IMR-90 (cell line): ENCODE data around the gene ADGRB3. TPM values are rescaled to one million over a fixed set of nuclear protein-coding genes. Genes with fewer than 3 reads are reported as not detected.

ENCODE experiments used
- ATAC-seq: fragments of 200-7000 bp; cut with Tn5 transposase; 2 replicates; pipeline ENCODE4 v1.9.1; 2020; ENCODE audit warnings: low read depth, mild to moderate bottlenecking, moderate library complexity
- BruUV-seq: library from RNA; stranded (reverse); fragments of 400-500 nt; replicated peaks from 2 replicates; lab custom pipeline; 2021; lab: Mats Ljungman, UMichigan
- CTCF ChIA-PET: fragments of 300-600 bp; formaldehyde crosslinking; extraction: SDS; loops from one replicate; lab custom pipeline; 2021; ENCODE audit warnings: antibody characterized with exemption; lab: Yijun Ruan, JAX
- POLR2A ChIA-PET: fragments of 300-600 bp; sonication (Branson Sonifier 250); formaldehyde crosslinking; loops from one replicate; lab custom pipeline; 2022; ENCODE audit warnings: antibody characterized with exemption; ENCODE audit not compliant: unreplicated experiment; lab: Charles Lee
- DNase-seq: peaks from one replicate; pipeline ENCODE4 v3.0.0; 2013
- H2AFZ ChIP-seq: replicated peaks from 2 replicates; pipeline ENCODE3; 2013; ENCODE audit warnings: low read length, mild to moderate bottlenecking; ENCODE audit not compliant: poor library complexity
- H2AK5ac ChIP-seq: 2 replicates; pipeline ENCODE4 v1.6.1; 2013; ENCODE audit warnings: low read depth, low read length, inconsistent platforms
- H2AK9ac ChIP-seq: replicated peaks from 2 replicates; pipeline ENCODE3; 2013; ENCODE audit warnings: mild to moderate bottlenecking, low read depth, low read length, moderate library complexity; ENCODE audit not compliant: poor library complexity
- H2BK120ac ChIP-seq: 2 replicates; pipeline ENCODE4 v1.6.1; 2013; ENCODE audit warnings: low read depth, low read length, inconsistent platforms
- H2BK15ac ChIP-seq: 3 replicates; pipeline ENCODE4 v1.6.1; 2013; ENCODE audit warnings: low read depth, low read length, inconsistent platforms
- H2BK20ac ChIP-seq: 2 replicates; pipeline ENCODE4 v1.6.1; 2013; ENCODE audit warnings: low read depth, mild to moderate bottlenecking, inconsistent platforms, low read length, moderate library complexity
- H2BK5ac ChIP-seq: 2 replicates; pipeline ENCODE4 v1.6.1; 2013; ENCODE audit warnings: mild to moderate bottlenecking, low read depth, low read length, inconsistent platforms; ENCODE audit not compliant: poor library complexity, severe bottlenecking
- H3K14ac ChIP-seq: replicated peaks from 2 replicates; pipeline ENCODE4 v1.6.1; 2013; ENCODE audit warnings: low read depth, low read length, inconsistent platforms
- H3K18ac ChIP-seq: 2 replicates; pipeline ENCODE4 v1.6.1; 2013; ENCODE audit warnings: low read depth, low read length, control low read depth
- H3K23ac ChIP-seq: 2 replicates; pipeline ENCODE4 v1.6.1; 2013; ENCODE audit warnings: low read depth, low read length, inconsistent platforms
- H3K27ac ChIP-seq: 2 replicates; pipeline ENCODE4 v1.5.1; 2013; ENCODE audit warnings: mild to moderate bottlenecking, control low read depth, low read length; ENCODE audit not compliant: insufficient read depth
- H3K27me3 ChIP-seq: 2 replicates; pipeline ENCODE4 v1.6.1; 2013; ENCODE audit warnings: low read length; ENCODE audit not compliant: control insufficient read depth, insufficient read depth
- H3K36me3 ChIP-seq: 2 replicates; pipeline ENCODE4 v1.6.1; 2013; ENCODE audit warnings: low read length, mixed read lengths; ENCODE audit not compliant: control insufficient read depth, insufficient read depth
- H3K4ac ChIP-seq: 2 replicates; pipeline ENCODE4 v1.6.1; 2013; ENCODE audit warnings: low read depth, low read length, inconsistent platforms
- H3K4me1 ChIP-seq: 2 replicates; pipeline ENCODE4 v1.6.1; 2013; ENCODE audit warnings: low read length, mixed read lengths; ENCODE audit not compliant: control insufficient read depth, insufficient read depth
- H3K4me2 ChIP-seq: 2 replicates; pipeline ENCODE4 v1.6.1; 2013; ENCODE audit warnings: low read depth, mild to moderate bottlenecking, control low read depth, low read length, moderate library complexity
- H3K4me3 ChIP-seq: 2 replicates; pipeline ENCODE4 v1.5.1; 2013; ENCODE audit warnings: low read depth, mild to moderate bottlenecking, control low read depth, low read length, moderate library complexity; ENCODE audit not compliant: insufficient read depth
- H3K56ac ChIP-seq: 2 replicates; pipeline ENCODE4 v1.6.1; 2013; ENCODE audit warnings: low read length, inconsistent platforms; ENCODE audit not compliant: insufficient read depth; ENCODE audit errors: extremely low read depth
- H3K79me1 ChIP-seq, 2 experiments: 2 replicates each; pipeline ENCODE4 v1.6.1; 2013; ENCODE audit warnings: low read length in 2 of 2, inconsistent platforms in 1 of 2, low read depth in 1 of 2
- H3K9ac ChIP-seq: 2 replicates; pipeline ENCODE4 v1.6.1; 2013; ENCODE audit warnings: low read depth, low read length, control low read depth
- H3K9me1 ChIP-seq: 2 replicates; pipeline ENCODE4 v1.6.1; 2013; ENCODE audit warnings: low read length, inconsistent platforms; ENCODE audit not compliant: insufficient read depth
- H3K9me3 ChIP-seq: 2 replicates; pipeline ENCODE4 v1.6.1; 2013; ENCODE audit warnings: low read length; ENCODE audit not compliant: control insufficient read depth, insufficient read depth
- H4K20me1 ChIP-seq: 2 replicates; pipeline ENCODE4 v1.6.1; 2013; ENCODE audit warnings: low read length, inconsistent platforms; ENCODE audit not compliant: insufficient read depth
- H4K5ac ChIP-seq: 2 replicates; pipeline ENCODE4 v1.6.1; 2013; ENCODE audit warnings: mild to moderate bottlenecking, low read depth, low read length, control low read depth
- H4K8ac ChIP-seq, 2 experiments: 2 replicates each; pipeline ENCODE4 v1.6.1; 2013; ENCODE audit warnings: low read depth in 2 of 2, low read length in 2 of 2, control low read depth in 1 of 2, inconsistent platforms in 1 of 2
- H4K91ac ChIP-seq: 2 replicates; pipeline ENCODE4 v1.6.1; 2013; ENCODE audit warnings: low read depth, low read length, inconsistent platforms; ENCODE audit not compliant: insufficient read depth
- BHLHE40 ChIP-seq: fragments of 150-350 bp; IDR thresholded peaks from 2 replicates; pipeline ENCODE4 v1.6.1; 2016; ENCODE audit warnings: mild to moderate bottlenecking, low read depth, low read length
- CEBPB ChIP-seq: IDR thresholded peaks from 2 replicates; pipeline ENCODE4 v1.6.1; 2012; ENCODE audit warnings: low read depth, low read length, improper control_type of control experiment
- CHD1 ChIP-seq: IDR thresholded peaks from 2 replicates; pipeline ENCODE4 v1.6.1; 2012; ENCODE audit warnings: low read depth, low read length, improper control_type of control experiment
- CTCF ChIP-seq: conservative IDR thresholded peaks from 2 replicates; pipeline ENCODE4 v1.5.1; 2012; ENCODE audit warnings: mild to moderate bottlenecking, low read depth, low read length, improper control_type of control experiment
- FOS ChIP-seq: fragments of 150-350 bp; IDR thresholded peaks from 2 replicates; pipeline ENCODE4 v1.6.1; 2016; ENCODE audit warnings: low read depth, low read length
- MAFK ChIP-seq: IDR thresholded peaks from 2 replicates; pipeline ENCODE4 v1.6.1; 2012; ENCODE audit warnings: low read depth, low read length, improper control_type of control experiment
- MAZ ChIP-seq: IDR thresholded peaks from 2 replicates; pipeline ENCODE4 v1.6.1; 2012; ENCODE audit warnings: low read depth, mild to moderate bottlenecking, low read length, improper control_type of control experiment, moderate library complexity, borderline replicate concordance
- MXI1 ChIP-seq: IDR thresholded peaks from 2 replicates; pipeline ENCODE4 v1.6.1; 2012; ENCODE audit warnings: low read depth, mild to moderate bottlenecking, low read length, moderate library complexity, borderline replicate concordance
- NFE2L2 ChIP-seq: fragments of 150-350 bp; IDR thresholded peaks from 2 replicates; pipeline ENCODE4 v1.6.1; 2016; ENCODE audit warnings: low read depth, mild to moderate bottlenecking, low read length
- POLR2A ChIP-seq: IDR thresholded peaks from 2 replicates; pipeline ENCODE4 v1.6.1; 2012; ENCODE audit warnings: mild to moderate bottlenecking, low read depth, low read length
- RAD21 ChIP-seq: IDR thresholded peaks from 2 replicates; pipeline ENCODE4 v1.6.1; 2012; ENCODE audit warnings: low read length, improper control_type of control experiment
- RCOR1 ChIP-seq: IDR thresholded peaks from 2 replicates; pipeline ENCODE4 v1.6.1; 2012; ENCODE audit warnings: mild to moderate bottlenecking, low read length, improper control_type of control experiment; ENCODE audit not compliant: insufficient replicate concordance
- RFX5 ChIP-seq: IDR thresholded peaks from 2 replicates; pipeline ENCODE4 v1.8.0; 2012; ENCODE audit warnings: low read depth, mild to moderate bottlenecking, low read length, moderate library complexity
- SMC3 ChIP-seq: fragments of 150-350 bp; IDR thresholded peaks from 2 replicates; pipeline ENCODE4 v1.6.1; 2016; ENCODE audit warnings: low read depth, mild to moderate bottlenecking, antibody characterized with exemption, low read length, moderate library complexity
- USF2 ChIP-seq: fragments of 150-350 bp; IDR thresholded peaks from 2 replicates; pipeline ENCODE4 v1.6.1; 2017; ENCODE audit warnings: mild to moderate bottlenecking, antibody characterized with exemption, low read length, low read depth
- dilution Hi-C: fragments of 300-500 bp; cut with HindIII; formaldehyde crosslinking; loops from one replicate; pipeline ENCODE4 v1.14.3; 2018; ENCODE audit warnings: low sequenced_read_pairs; ENCODE audit not compliant: unreplicated experiment
- in situ Hi-C: fragments of 300-500 bp; cut with MboI; formaldehyde crosslinking; loops from 3 replicates; pipeline ENCODE4 v1.14.3; 2019; ENCODE audit warnings: low sequenced_read_pairs, inconsistent platforms, mixed read lengths
- intact Hi-C: fragments of 100-400 bp; cut with micrococcal nuclease; formaldehyde crosslinking; loops from 2 replicates; pipeline ENCODE4 v1.10.0; 2022
- polyA plus RNA-seq, 3 experiments: library from polyadenylated mRNA; depleted of rRNA; stranded (reverse); fragments of >200 nt; gene quantifications; 2 replicates each; pipeline ENCODE4 v1.2.3, GENCODE V29; 2012; ENCODE audit warnings: low replicate concordance in 1 of 3
- total RNA-seq: library from RNA; depleted of rRNA; stranded (reverse); fragments of >200 nt; gene quantifications from 2 replicates; pipeline ENCODE4 v1.2.3, GENCODE V29; 2012
- TF ChIP-seq, protein P1 (sequence below): fragments of 150-350 bp; IDR thresholded peaks from 2 replicates; pipeline ENCODE4 v1.6.1; 2016; ENCODE audit warnings: low read depth, mild to moderate bottlenecking, low read length, moderate library complexity, borderline replicate concordance

The ADGRB3 gene
- total and polyA plus RNA-seq, 2 of the 4 experiments (the other 2 are of a cell fraction) = not detected

- no peak overlapping the region for H2BK120ac ChIP-seq
- no peaks in the 10 kb centered on the region for H3K36me3 ChIP-seq
- no peak overlapping the region for H2AK9ac ChIP-seq
- H2AK5ac ChIP-seq = no peak overlapping the region
- intact Hi-C loops = no loop called here
- TF ChIP-seq, protein P1, sequence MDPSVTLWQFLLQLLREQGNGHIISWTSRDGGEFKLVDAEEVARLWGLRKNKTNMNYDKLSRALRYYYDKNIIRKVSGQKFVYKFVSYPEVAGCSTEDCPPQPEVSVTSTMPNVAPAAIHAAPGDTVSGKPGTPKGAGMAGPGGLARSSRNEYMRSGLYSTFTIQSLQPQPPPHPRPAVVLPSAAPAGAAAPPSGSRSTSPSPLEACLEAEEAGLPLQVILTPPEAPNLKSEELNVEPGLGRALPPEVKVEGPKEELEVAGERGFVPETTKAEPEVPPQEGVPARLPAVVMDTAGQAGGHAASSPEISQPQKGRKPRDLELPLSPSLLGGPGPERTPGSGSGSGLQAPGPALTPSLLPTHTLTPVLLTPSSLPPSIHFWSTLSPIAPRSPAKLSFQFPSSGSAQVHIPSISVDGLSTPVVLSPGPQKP = no peak
- no peak for TF ChIP-seq CEBPB
- TF ChIP-seq MAZ = no peak
- TF ChIP-seq CTCF = no peak
- TF ChIP-seq FOS = no peak
- TF ChIP-seq MAFK = no peak
- no peak for TF ChIP-seq RFX5
- TF ChIP-seq NFE2L2 = no peak
- TF ChIP-seq MXI1 = no peak
- no peak for TF ChIP-seq USF2
- TF ChIP-seq CHD1 = no peak
- TF ChIP-seq RAD21 = no peak
- TF ChIP-seq SMC3 = no peak
- TF ChIP-seq RCOR1 = no peak
- TF ChIP-seq BHLHE40 = no peak
- no peak for TF ChIP-seq POLR2A
- H4K8ac ChIP-seq = no peak overlapping the region
- H3K4me3 ChIP-seq = no peak overlapping the region
- CTCF ChIA-PET = no interaction called here
- H2BK5ac ChIP-seq = no peak overlapping the region
- H3K79me1 ChIP-seq = no peaks in the 10 kb centered on the region
- no peak overlapping the region for H3K4ac ChIP-seq
- H4K5ac ChIP-seq = no peak overlapping the region
- H2AFZ ChIP-seq = no peak overlapping the region
- H3K27me3 ChIP-seq = no peaks in the 10 kb centered on the region
- no peak overlapping the region for H3K27ac ChIP-seq
- dilution Hi-C loops = no loop called here
- H3K9me3 ChIP-seq = no peaks in the 10 kb centered on the region
- no peaks in the 10 kb centered on the region for H4K20me1 ChIP-seq
- H2BK20ac ChIP-seq = no peak overlapping the region
- no peaks in the 10 kb centered on the region for H3K9me1 ChIP-seq
- POLR2A ChIA-PET = no interaction called here
- H2BK15ac ChIP-seq = no peak overlapping the region
- H3K56ac ChIP-seq = no peak overlapping the region
- DNase-seq = no peak
- no peak overlapping the region for H4K91ac ChIP-seq
- H3K14ac ChIP-seq = no peak overlapping the region
- no peaks in the 10 kb centered on the region for H3K4me1 ChIP-seq
- no peak overlapping the region for H3K23ac ChIP-seq
- H3K9ac ChIP-seq = no peak overlapping the region
- in situ Hi-C loops = no loop called here
- no TSS peak for BruUV-seq
- no peak overlapping the region for H3K18ac ChIP-seq
- ATAC-seq = no peak
- no peak overlapping the region for H3K4me2 ChIP-seq
Measured at GRCh38 chr6:68735866-68736265, 100.8 kb downstream of the ADGRB3 start.
